HepG2 (cell line): ENCODE data around the gene NEU4. TPM values are rescaled to one million over a fixed set of nuclear protein-coding genes. Genes with fewer than 3 reads are reported as not detected.

Experiments used
- ATAC-seq: fragments of 200-7000 bp; cut with Tn5 transposase; 3 replicates; pipeline ENCODE4 v1.9.1; 2020; ENCODE audit warnings: mild to moderate bottlenecking, moderate library complexity
- BruUV-seq: library from RNA; stranded (reverse); fragments of 400-500 nt; replicated peaks from 2 replicates; lab custom pipeline; 2021; lab: Mats Ljungman, UMichigan
- CTCF ChIA-PET: fragments of 300-600 bp; formaldehyde crosslinking; extraction: SDS; loops from one replicate; lab custom pipeline; 2021; ENCODE audit warnings: low total read pairs, inconsistent platforms, low intra/inter-chr PET ratio; lab: Yijun Ruan, JAX
- POLR2A ChIA-PET: fragments of 350-600 bp; sonication (Branson Sonifier 250); formaldehyde crosslinking; loops from one replicate; lab custom pipeline; 2020; ENCODE audit warnings: antibody characterized with exemption, inconsistent platforms; lab: Yijun Ruan, JAX
- DNase-seq: peaks from one replicate; pipeline ENCODE4 v3.0.0-alpha.2; 2015; ENCODE audit warnings: low spot score
- FAIRE-seq: peaks from 3 replicates; lab custom pipeline; 2011; peaks lifted over from hg19 to GRCh38; lab: Jason Lieb, UNC
- H2AFZ ChIP-seq: one replicate; pipeline ENCODE4 v1.6.1; 2011; ENCODE audit warnings: low read length, inconsistent platforms
- H3K27ac ChIP-seq: fragments of 300-600 bp; 3 replicates; pipeline ENCODE4 v1.8.0; 2011; ENCODE audit warnings: mixed run types, mild to moderate bottlenecking, mixed read lengths, low read length, inconsistent platforms; ENCODE audit not compliant: insufficient read depth; ENCODE audit errors: extremely low read length
- H3K27me3 ChIP-seq, 2 experiments: fragments of 200-600 bp in 1 of 2; 2 replicates in 1 of 2; 3 replicates in 1 of 2; pipeline versions ENCODE4 v1.6.0 to v1.8.0; 2011; ENCODE audit warnings: low read length in 2 of 2, mild to moderate bottlenecking in 2 of 2, moderate library complexity in 2 of 2, inconsistent platforms in 1 of 2; ENCODE audit not compliant: insufficient read depth in 2 of 2, control insufficient read depth in 1 of 2
- H3K36me3 ChIP-seq, 2 experiments: fragments of 200-600 bp in 1 of 2; replicated peaks in 1 of 2; 2 replicates in 1 of 2; 3 replicates in 1 of 2; pipeline versions ENCODE4 v1.5.1 to v1.8.0; 2011; ENCODE audit warnings: low read length in 2 of 2, inconsistent platforms in 1 of 2; ENCODE audit not compliant: insufficient read depth in 2 of 2, control insufficient read depth in 1 of 2
- H3K4me1 ChIP-seq: 2 replicates; pipeline ENCODE4 v1.5.1; 2012; ENCODE audit warnings: low read length, inconsistent platforms; ENCODE audit not compliant: insufficient read depth
- H3K4me2 ChIP-seq: 2 replicates; pipeline ENCODE4 v1.6.0; 2011; ENCODE audit warnings: low read depth, low read length, inconsistent platforms
- H3K4me3 ChIP-seq, 3 experiments: fragments of 200-600 bp in 1 of 3; sonication (generic), shearing (Covaris generic) in 1 of 3; replicated peaks in 1 of 3; 2 replicates each; pipeline ENCODE4 v1.5.1; 2011 to 2016; ENCODE audit warnings: low read length in 3 of 3, inconsistent platforms in 2 of 3, low read depth in 2 of 3, mild to moderate bottlenecking in 2 of 3, control low read depth in 1 of 3, mixed read lengths in 1 of 3; ENCODE audit not compliant: insufficient read depth in 1 of 3
- H3K79me2 ChIP-seq: one replicate; pipeline ENCODE4 v1.6.1; 2011; ENCODE audit warnings: low read length, inconsistent platforms; ENCODE audit not compliant: insufficient read depth
- H3K9ac ChIP-seq: 2 replicates; pipeline ENCODE4 v1.6.0; 2011; ENCODE audit warnings: mild to moderate bottlenecking, low read depth, low read length, inconsistent platforms; ENCODE audit not compliant: insufficient read depth
- H3K9me3 ChIP-seq: 2 replicates; pipeline ENCODE4 v1.5.1; 2012; ENCODE audit warnings: mild to moderate bottlenecking, low read length
- H4K20me1 ChIP-seq: 2 replicates; pipeline ENCODE4 v1.6.0; 2011; ENCODE audit warnings: inconsistent platforms, mild to moderate bottlenecking, low read length, moderate library complexity; ENCODE audit not compliant: insufficient read depth
- MXI1 ChIP-seq: IDR thresholded peaks from 3 replicates; pipeline ENCODE4 v1.6.1; 2012; ENCODE audit warnings: low read depth, low read length, inconsistent platforms, borderline replicate concordance
- ZFP36L1 ChIP-seq: sonication (generic); formaldehyde crosslinking; IDR thresholded peaks from 2 replicates; pipeline ENCODE4 v1.8.0; 2022; ENCODE audit warnings: mild to moderate bottlenecking, missing genetic modification reagents, moderate library complexity
- ZNF224 ChIP-seq: sonication (generic); formaldehyde crosslinking; IDR thresholded peaks from 2 replicates; pipeline ENCODE4 v1.5.0; 2020; ENCODE audit warnings: mild to moderate bottlenecking, missing genetic modification reagents
- ZNF720 ChIP-seq: sonication (generic); formaldehyde crosslinking; IDR thresholded peaks from 2 replicates; pipeline ENCODE4 v1.4.0; 2020; ENCODE audit warnings: missing genetic modification reagents
- ZNF761 ChIP-seq: sonication (generic); formaldehyde crosslinking; conservative IDR thresholded peaks from 2 replicates; pipeline ENCODE4 v1.4.0; 2020; ENCODE audit warnings: mild to moderate bottlenecking, missing genetic modification reagents
- ZSCAN9 ChIP-seq: IDR thresholded peaks from 2 replicates; pipeline ENCODE4 v1.6.1; 2016; ENCODE audit warnings: borderline replicate concordance
- WGBS: methylation state at CpG from one replicate; pipeline ENCODE4 v1.1.6; 2017; ENCODE audit warnings: low lambda C conversion rate; 5-methylcytosine and 5-hydroxymethylcytosine counted together
- in situ Hi-C: cut with HindIII; loops from 2 replicates; pipeline ENCODE4 v1.10.0; 2017; ENCODE audit warnings: low pct_unique_long_range_greater_than_20kb; ENCODE audit not compliant: extremely low pct_ligation_motif_present
- intact Hi-C: fragments of 100-400 bp; cut with micrococcal nuclease; formaldehyde crosslinking; loops from one replicate; pipeline ENCODE4 v1.10.0; 2022; ENCODE audit not compliant: unreplicated experiment
- polyA plus RNA-seq, 8 experiments: library from polyadenylated mRNA; depleted of rRNA in 3 of 8; stranded (reverse) in 7 of 8; unstranded in 1 of 8; fragments of >200 nt; fragmentation: Illumina TruSeq in 4 of 8; extraction: Trizol in 4 of 8; gene quantifications; 2 replicates each; pipeline versions ENCODE4 v1.2.1 to v1.2.3, GENCODE V29; 2011 to 2016; ENCODE audit warnings: low read depth in 4 of 8, missing spikeins in 1 of 8, mixed read lengths in 1 of 8; ENCODE audit not compliant: insufficient read depth in 1 of 8
- total RNA-seq, 5 experiments: library from RNA; depleted of rRNA; stranded (reverse); fragments of >200 nt; fragmentation: Illumina TruSeq; extraction: Trizol; gene quantifications; 2 replicates each; pipeline ENCODE4 v1.2.3, GENCODE V29; 2016; ENCODE audit warnings: low read depth in 1 of 5
- TF ChIP-seq, protein P1 (sequence below): sonication (generic); formaldehyde crosslinking; IDR thresholded peaks from 2 replicates; pipeline ENCODE4 v1.4.0; 2020; ENCODE audit warnings: missing genetic modification reagents; ENCODE audit errors: not compliant biosample characterization
- TF ChIP-seq, protein P2 (sequence below): sonication (generic); formaldehyde crosslinking; IDR thresholded peaks from 2 replicates; pipeline ENCODE4 v1.4.0; 2020; ENCODE audit warnings: mild to moderate bottlenecking, missing genetic modification reagents

NEU4 gene
- total and polyA plus RNA-seq, 2 of the 13 experiments (the other 11 are each of a cell fraction or from before 2014, with no cell fraction given) = 53.5 to 107 TPM

DNA sequence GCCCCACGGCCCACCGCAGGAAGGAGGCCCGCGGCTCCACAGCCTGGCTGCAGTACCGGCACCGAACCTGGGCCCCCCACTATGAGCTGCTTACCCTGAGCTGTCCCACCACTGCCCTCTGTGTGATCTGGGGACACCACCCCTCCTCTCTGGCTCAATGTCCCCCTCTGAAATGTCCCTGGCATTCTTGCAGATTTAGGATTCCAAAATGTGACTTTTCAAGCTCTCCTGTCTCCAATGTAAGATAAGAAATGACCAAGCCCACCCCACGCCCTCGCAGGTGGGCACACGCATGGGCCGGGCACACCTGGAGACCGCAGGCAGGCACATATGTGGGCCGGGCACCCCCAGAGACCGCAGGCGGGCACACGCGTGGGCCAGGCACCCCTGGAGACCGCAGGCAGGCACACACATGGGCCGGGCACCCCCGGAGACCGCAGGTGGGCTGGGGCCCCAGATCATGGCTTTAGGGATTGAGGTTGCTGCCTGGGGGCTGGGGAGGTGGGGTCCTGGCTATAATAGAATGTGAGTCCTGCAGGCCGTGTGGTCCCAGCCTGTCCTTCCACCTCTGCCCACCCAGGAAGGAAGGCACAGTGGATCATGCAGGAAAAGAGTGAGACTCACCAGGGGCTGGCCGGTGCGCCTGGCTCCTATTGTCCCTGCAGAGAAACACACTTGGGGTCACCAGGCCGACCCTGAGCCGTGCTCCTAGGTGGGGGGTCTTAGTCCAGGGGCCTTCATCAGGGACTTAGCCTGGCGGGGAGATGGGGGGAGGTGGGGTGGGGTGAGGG lies 42.5 kb downstream of the NEU4 start:
- ChIA-PET POLR2A (interaction anchor here (1.0 to 1.2 kb wide), 2 partner anchors 42 to 43 kb away, joined by 3 to 4 read pairs; partner anchors contain the start of gene NEU4), CTCF (no interaction called here)
- intact Hi-C loops = no loop called here
- Histone ChIP-seq H4K20me1 (no peaks in the 10 kb centered on the region), H3K79me2 (no peaks in the 10 kb centered on the region), H3K27me3 (peaks cover 31 to 78% of the 10 kb centered on the region in 2 experiments; a peak in 4 of 5 replicates), H3K9ac (no peak overlapping the region), H2AFZ (no peak overlapping the region), H3K36me3 (no peaks in the 10 kb centered on the region), H3K4me1 (peaks cover 11% of the 10 kb centered on the region), H3K9me3 (no peaks in the 10 kb centered on the region), H3K4me2 (no peak overlapping the region), H3K27ac (no peak overlapping the region), H3K4me3 (no peak overlapping the region)
- FAIRE-seq (no peak), ATAC-seq (no peak), DNase-seq (no peak)
- WGBS = 48% methylated on average over 9 of the region's 26 CpGs
- no peak for TF ChIP-seq ZFP36L1 (CRISPR knock-in tag)
- TF ChIP-seq, protein P1, sequence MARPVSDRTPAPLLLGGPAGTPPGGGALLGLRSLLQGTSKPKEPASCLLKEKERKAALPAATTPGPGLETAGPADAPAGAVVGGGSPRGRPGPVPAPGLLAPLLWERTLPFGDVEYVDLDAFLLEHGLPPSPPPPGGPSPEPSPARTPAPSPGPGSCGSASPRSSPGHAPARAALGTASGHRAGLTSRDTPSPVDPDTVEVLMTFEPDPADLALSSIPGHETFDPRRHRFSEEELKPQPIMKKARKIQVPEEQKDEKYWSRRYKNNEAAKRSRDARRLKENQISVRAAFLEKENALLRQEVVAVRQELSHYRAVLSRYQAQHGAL = no peak
- no peak for TF ChIP-seq ZNF224 (CRISPR knock-in tag)
- TF ChIP-seq, protein P2, sequence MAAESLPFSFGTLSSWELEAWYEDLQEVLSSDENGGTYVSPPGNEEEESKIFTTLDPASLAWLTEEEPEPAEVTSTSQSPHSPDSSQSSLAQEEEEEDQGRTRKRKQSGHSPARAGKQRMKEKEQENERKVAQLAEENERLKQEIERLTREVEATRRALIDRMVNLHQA (CRISPR knock-in tag) = no peak
- TF ChIP-seq ZSCAN9 = no peak
- no peak for TF ChIP-seq ZNF761 (CRISPR knock-in tag)
- TF ChIP-seq MXI1 = no peak
- TF ChIP-seq ZNF720 (CRISPR knock-in tag) = no peak
- in situ Hi-C loops = no loop called here
- BruUV-seq = no TSS peak
